Stimulated activated naive CD8-positive, alpha-beta T cell treated with anti-CD3 and anti-CD28 coated beads, Interleukin-15, Interleukin-2, amounts not matched to agents 100 ng/mL and 50 ng/mL, for 24 hours (primary cell): ENCODE results near the gene HAUS8.

ENCODE experiments used
- H3K27ac Mint-ChIP-seq: one replicate; pipeline ENCODE4 v1.8.0; 2021; ENCODE audit warnings: mild to moderate bottlenecking, mixed read lengths
- H3K27me3 Mint-ChIP-seq: one replicate; pipeline ENCODE4 v1.8.0; 2021; ENCODE audit warnings: mixed read lengths
- H3K36me3 Mint-ChIP-seq: one replicate; pipeline ENCODE4 v1.8.0; 2021; ENCODE audit warnings: low read depth, mixed read lengths
- H3K4me1 Mint-ChIP-seq: one replicate; pipeline ENCODE4 v1.8.0; 2021; ENCODE audit warnings: low read depth, mixed read lengths
- H3K4me3 Mint-ChIP-seq: one replicate; pipeline ENCODE4 v1.8.0; 2021; ENCODE audit warnings: mild to moderate bottlenecking, mixed read lengths
- H3K9me3 Mint-ChIP-seq: one replicate; pipeline ENCODE4 v1.8.0; 2021; ENCODE audit warnings: mixed read lengths

The HAUS8 gene

GRCh38 chr19:17088552-17088951 lies 13.3 kb upstream of the HAUS8 start:
- H3K36me3 Mint-ChIP-seq = peaks cover 8% of the 10 kb centered on the region
- H3K9me3 Mint-ChIP-seq = no peaks in the 10 kb centered on the region
- peaks cover 36% of the 10 kb centered on the region for H3K4me1 Mint-ChIP-seq
- no peak overlapping the region for H3K4me3 Mint-ChIP-seq
- H3K27ac Mint-ChIP-seq = no peak overlapping the region
- H3K27me3 Mint-ChIP-seq = no peaks in the 10 kb centered on the region

- peaks cover 8% of the 10 kb centered on the region for H3K36me3 Mint-ChIP-seq
- H3K4me1 Mint-ChIP-seq = peaks cover 45% of the 10 kb centered on the region
- no peaks in the 10 kb centered on the region for H3K27me3 Mint-ChIP-seq
- H3K4me3 Mint-ChIP-seq = no peak overlapping the region
- H3K9me3 Mint-ChIP-seq = no peaks in the 10 kb centered on the region
- H3K27ac Mint-ChIP-seq = no peak overlapping the region
Observed at GRCh38 chr19:17086834-17087233, 11.6 kb upstream of the HAUS8 start.

DNA sequence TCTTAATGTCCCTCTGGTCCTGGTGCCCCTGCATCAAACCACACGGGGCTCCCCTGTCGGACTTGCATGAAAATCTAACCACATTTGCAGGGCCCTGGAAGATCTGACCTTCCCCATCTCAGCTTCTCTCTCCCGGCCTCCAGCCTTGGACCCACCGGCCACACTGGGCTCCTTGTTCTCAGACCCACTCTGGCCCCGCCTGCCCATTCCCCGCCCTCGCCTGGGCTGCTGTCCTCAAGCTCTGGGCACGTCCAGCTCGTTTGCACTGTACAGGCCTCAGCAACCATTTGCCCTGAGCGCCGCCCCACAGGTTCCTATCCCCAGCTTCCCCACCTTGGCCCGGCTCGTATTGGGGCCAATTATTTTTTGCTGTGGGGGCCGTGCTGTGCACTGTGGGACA lies 10.9 kb upstream of the HAUS8 start:
- H3K4me3 Mint-ChIP-seq = no peak overlapping the region
- peaks cover 8% of the 10 kb centered on the region for H3K36me3 Mint-ChIP-seq
- H3K9me3 Mint-ChIP-seq = no peaks in the 10 kb centered on the region
- no peaks in the 10 kb centered on the region for H3K27me3 Mint-ChIP-seq
- peaks cover 44% of the 10 kb centered on the region for H3K4me1 Mint-ChIP-seq
- no peak overlapping the region for H3K27ac Mint-ChIP-seq

- no peaks in the 10 kb centered on the region for H3K9me3 Mint-ChIP-seq
Observed at GRCh38 chr19:17081672-17082630, 6.7 kb upstream of the HAUS8 start.

GRCh38 chr19:17080440-17080801 lies 5.2 kb upstream of the HAUS8 start:
- Mint-ChIP-seq H3K27ac (peak overlapping the region; percentile 84), H3K27me3 (no peaks in the 10 kb centered on the region), H3K4me1 (peaks cover 65% of the 10 kb centered on the region), H3K9me3 (no peaks in the 10 kb centered on the region), H3K36me3 (peaks cover 3% of the 10 kb centered on the region), H3K4me3 (peak overlapping the region; percentile 56)

More at GRCh38 chr19:17081672-17082630, 6.7 kb upstream of the HAUS8 start:
- H3K27me3 Mint-ChIP-seq = no peaks in the 10 kb centered on the region
- H3K4me3 Mint-ChIP-seq = no peak overlapping the region
- peaks cover 63% of the 10 kb centered on the region for H3K4me1 Mint-ChIP-seq
- H3K27ac Mint-ChIP-seq = peak overlapping the region; percentile 52
- H3K36me3 Mint-ChIP-seq = peaks cover 3% of the 10 kb centered on the region

GRCh38 chr19:17079710-17080439 lies 4.6 kb upstream of the HAUS8 start:
- H3K4me3 Mint-ChIP-seq = peak overlapping the region; percentile 65
- peaks cover 65% of the 10 kb centered on the region for H3K4me1 Mint-ChIP-seq
- no peaks in the 10 kb centered on the region for H3K27me3 Mint-ChIP-seq
- H3K27ac Mint-ChIP-seq = peak overlapping the region; percentile 84
- peaks cover 3% of the 10 kb centered on the region for H3K36me3 Mint-ChIP-seq
- H3K9me3 Mint-ChIP-seq = no peaks in the 10 kb centered on the region

- Mint-ChIP-seq H3K4me1 (peaks cover 72% of the 10 kb centered on the region), H3K36me3 (peaks cover 3% of the 10 kb centered on the region), H3K9me3 (no peaks in the 10 kb centered on the region), H3K27me3 (no peaks in the 10 kb centered on the region), H3K4me3 (peak overlapping the region; percentile 65), H3K27ac (peak overlapping the region; percentile 84)
Observed at GRCh38 chr19:17078920-17079709, 3.9 kb upstream of the HAUS8 start.

DNA sequence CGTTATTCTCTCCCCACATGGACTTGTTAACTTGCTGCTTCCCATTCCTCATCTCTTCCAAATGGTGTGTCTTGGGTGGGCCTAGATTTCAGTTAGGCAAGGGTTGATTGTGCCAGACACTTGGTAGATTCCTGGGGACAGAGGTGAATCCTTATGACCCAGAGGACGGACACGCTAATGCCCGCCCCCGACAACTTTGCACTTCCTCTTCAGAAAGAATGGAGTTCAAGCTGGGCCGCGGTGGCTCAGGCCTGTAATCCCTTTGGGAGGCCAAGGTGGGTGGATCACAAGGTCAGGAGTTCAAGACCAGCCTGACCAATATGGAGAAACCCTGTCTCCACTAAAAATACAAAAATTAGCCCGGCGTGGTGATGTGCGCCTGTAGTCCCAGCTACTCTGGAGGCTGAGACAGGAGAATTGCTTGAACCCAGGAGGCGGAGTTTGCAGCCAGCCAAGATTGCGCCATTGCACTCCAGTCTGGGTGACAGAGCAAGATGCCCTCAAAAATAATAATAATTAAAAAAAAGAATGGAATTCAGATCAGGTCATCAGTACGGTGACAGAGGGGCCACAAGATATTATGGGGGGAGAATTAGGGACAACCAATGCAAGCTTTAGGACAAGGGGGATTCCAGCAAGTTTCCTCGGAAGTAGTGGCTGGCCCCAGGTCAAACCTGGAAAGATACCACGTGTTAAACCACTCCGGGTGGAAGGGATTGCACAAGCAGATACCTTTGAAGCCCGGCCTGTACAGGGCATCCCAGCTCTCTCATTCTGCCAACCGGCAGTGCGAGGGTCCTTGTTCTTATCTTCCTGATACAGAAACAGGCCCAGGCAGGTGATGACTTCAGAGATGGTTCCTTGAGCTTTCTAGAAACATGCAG lies 3.0 kb upstream of the HAUS8 start:
- Mint-ChIP-seq H3K4me3 (peak overlapping the region; percentile 95), H3K4me1 (peaks cover 79% of the 10 kb centered on the region), H3K9me3 (no peaks in the 10 kb centered on the region), H3K27ac (no peak overlapping the region), H3K27me3 (no peaks in the 10 kb centered on the region), H3K36me3 (peaks cover 7% of the 10 kb centered on the region)

DNA sequence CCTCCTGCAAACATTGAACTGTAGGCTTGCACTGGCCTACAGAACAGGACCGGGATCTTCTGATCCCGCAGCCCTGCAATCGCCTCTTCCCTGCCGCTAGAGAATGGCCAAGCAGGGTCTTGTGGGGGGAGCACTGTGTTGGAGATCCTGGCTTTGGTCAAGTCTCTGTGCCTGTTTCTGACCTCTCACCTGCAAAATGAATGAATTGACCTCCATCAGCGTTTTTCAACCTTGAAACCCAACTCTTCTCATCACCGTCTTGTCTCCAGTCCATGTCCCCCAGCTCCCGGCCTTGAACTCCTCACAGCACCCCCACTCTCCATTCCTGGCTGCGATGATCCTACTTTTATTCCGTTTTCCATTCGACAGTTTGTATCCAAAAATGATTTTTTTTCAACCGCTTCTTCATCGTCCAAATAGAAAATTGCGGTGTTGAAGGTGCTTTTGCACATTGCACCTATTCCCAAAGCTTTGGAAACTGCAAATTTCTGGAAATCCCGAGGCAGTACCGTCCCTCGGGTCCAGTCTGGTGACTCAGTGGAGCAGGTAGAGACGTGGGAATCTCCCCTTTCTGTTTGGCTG lies 2.3 kb upstream of the HAUS8 start:
- peaks cover 77% of the 10 kb centered on the region for H3K4me1 Mint-ChIP-seq
- H3K9me3 Mint-ChIP-seq = no peaks in the 10 kb centered on the region
- no peak overlapping the region for H3K27ac Mint-ChIP-seq
- H3K4me3 Mint-ChIP-seq = peak overlapping the region; percentile 95
- H3K27me3 Mint-ChIP-seq = no peaks in the 10 kb centered on the region
- H3K36me3 Mint-ChIP-seq = peaks cover 15% of the 10 kb centered on the region

DNA sequence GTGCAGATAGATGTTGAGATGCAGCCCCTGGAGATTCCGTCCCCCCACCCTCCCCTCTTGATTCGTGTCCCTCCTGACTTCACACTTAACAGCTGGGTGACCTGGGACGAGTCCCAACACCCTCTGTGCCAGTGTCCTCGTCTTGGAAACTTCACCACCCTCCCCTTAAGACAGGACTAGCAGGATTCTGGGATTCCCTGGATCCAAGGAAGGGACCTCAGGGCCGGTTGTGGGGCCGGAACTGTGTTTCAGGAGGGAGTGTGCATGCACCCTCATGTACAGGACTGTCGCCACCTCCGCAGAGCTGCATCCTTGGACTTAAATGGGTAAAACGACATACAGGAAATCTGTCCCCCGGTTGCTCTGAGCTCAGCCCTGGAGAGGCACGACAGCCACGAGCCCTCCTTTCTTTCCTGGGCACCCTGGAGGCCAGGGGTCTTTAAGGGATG lies 1.3 kb upstream of the HAUS8 start:
- Mint-ChIP-seq H3K4me1 (peaks cover 67% of the 10 kb centered on the region), H3K27ac (peak overlapping the region; percentile 91), H3K27me3 (no peaks in the 10 kb centered on the region), H3K36me3 (peaks cover 22% of the 10 kb centered on the region), H3K9me3 (no peaks in the 10 kb centered on the region), H3K4me3 (peak overlapping the region; percentile 95)

- no peaks in the 10 kb centered on the region for H3K27me3 Mint-ChIP-seq
Observed at GRCh38 chr19:17075864-17076542, 751 bp upstream of the HAUS8 start.

DNA sequence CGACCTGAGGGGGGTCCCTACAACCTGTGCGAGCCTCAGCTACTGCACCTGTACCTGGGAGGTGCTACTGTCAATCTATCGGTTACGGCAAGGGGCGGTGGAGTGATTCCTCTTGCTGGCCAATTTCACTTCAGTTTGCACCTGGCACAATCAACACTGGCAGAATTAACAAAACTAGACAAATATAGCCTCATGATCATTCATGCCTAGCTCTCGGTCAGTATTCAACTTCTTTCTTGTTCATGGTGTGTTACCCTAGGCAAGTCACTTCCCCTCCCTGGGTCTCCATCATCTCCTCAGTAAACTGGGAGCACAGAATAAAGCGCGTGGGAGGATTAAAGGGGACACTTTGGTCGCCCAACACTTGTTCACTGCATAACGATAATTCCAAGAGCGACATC lies 618 bp downstream of the HAUS8 start:
- Mint-ChIP-seq H3K27ac (peak overlapping the region; percentile 99), H3K4me1 (peaks cover 58% of the 10 kb centered on the region), H3K9me3 (no peaks in the 10 kb centered on the region), H3K27me3 (no peaks in the 10 kb centered on the region), H3K4me3 (peak overlapping the region; percentile 95), H3K36me3 (peaks cover 31% of the 10 kb centered on the region)

More at GRCh38 chr19:17075864-17076542, 751 bp upstream of the HAUS8 start:
- peak overlapping the region; percentile 91 for H3K27ac Mint-ChIP-seq
- H3K4me1 Mint-ChIP-seq = peaks cover 64% of the 10 kb centered on the region
- H3K4me3 Mint-ChIP-seq = peak overlapping the region; percentile 95
- H3K36me3 Mint-ChIP-seq = peaks cover 25% of the 10 kb centered on the region
- no peaks in the 10 kb centered on the region for H3K9me3 Mint-ChIP-seq
